SK-N-SH (cell line): ENCODE measurements around the gene LRRC8C. TPM values are rescaled to one million over a fixed set of nuclear protein-coding genes. Genes with fewer than 3 reads are reported as not detected.

Experiments
- CTCF ChIA-PET: fragments of 300-600, 350-600 bp; formaldehyde crosslinking; extraction: SDS; loops from one replicate; lab custom pipeline; 2021; lab: Yijun Ruan, JAX
- POLR2A ChIA-PET: fragments of 350-600 bp; sonication (Branson Sonifier 250); formaldehyde crosslinking; extraction: SDS; loops from one replicate; lab custom pipeline; 2020; ENCODE audit warnings: antibody characterized with exemption, inconsistent platforms; lab: Yijun Ruan, JAX
- DNase-seq: peaks from one replicate; pipeline ENCODE4 v3.0.0; 2012
- H2AFZ ChIP-seq: fragments of 200-600 bp; sonication (generic); 2 replicates; pipeline ENCODE4 v1.8.1; 2016; ENCODE audit warnings: antibody characterized with exemption, mild to moderate bottlenecking, low read depth
- H3F3A ChIP-seq: fragments of 200-600 bp; sonication (generic); replicated peaks from 2 replicates; pipeline ENCODE3; 2016; ENCODE audit warnings: antibody characterized with exemption, mild to moderate bottlenecking; ENCODE audit not compliant: insufficient read depth
- H3K27ac ChIP-seq, 2 experiments: fragments of 200-500 bp in 1 of 2; fragments of 200-600 bp in 1 of 2; sonication (Bioruptor generic) in 1 of 2; sonication (generic), shearing (Covaris generic) in 1 of 2; 2 replicates each; pipeline versions ENCODE4 v1.5.1 to v1.6.1; 2014 to 2016; ENCODE audit warnings: low read depth in 2 of 2, inconsistent platforms in 1 of 2, low read length in 1 of 2, mild to moderate bottlenecking in 1 of 2, mixed read lengths in 1 of 2
- H3K27me3 ChIP-seq: fragments of 200-600 bp; sonication (generic), shearing (Covaris generic); 2 replicates; pipeline ENCODE4 v1.6.1; 2016; ENCODE audit warnings: mixed run types; ENCODE audit not compliant: insufficient read depth
- H3K36me3 ChIP-seq, 2 experiments: fragments of 200-500 bp in 1 of 2; fragments of 200-600 bp in 1 of 2; sonication (Bioruptor generic) in 1 of 2; sonication (generic) in 1 of 2; replicated peaks in 1 of 2; 2 replicates each; pipeline versions ENCODE3 to v1.5.1; 2014 to 2016; ENCODE audit warnings: low read length in 1 of 2, mild to moderate bottlenecking in 1 of 2; ENCODE audit not compliant: insufficient read depth in 2 of 2, control insufficient read depth in 1 of 2
- H3K4me1 ChIP-seq, 2 experiments: fragments of 200-500 bp in 1 of 2; fragments of 200-600 bp in 1 of 2; sonication (Bioruptor generic) in 1 of 2; sonication (generic), shearing (Covaris generic) in 1 of 2; 2 replicates each; pipeline versions ENCODE4 v1.5.1 to v1.6.1; 2014 to 2016; ENCODE audit warnings: low read depth in 1 of 2, low read length in 1 of 2, mixed run types in 1 of 2; ENCODE audit not compliant: insufficient read depth in 2 of 2, control insufficient read depth in 1 of 2
- H3K4me2 ChIP-seq: fragments of 200-600 bp; sonication (generic), shearing (Covaris generic); 2 replicates; pipeline ENCODE4 v1.6.1; 2017; ENCODE audit warnings: mixed run types
- H3K4me3 ChIP-seq, 2 experiments: fragments of 200-500 bp in 1 of 2; fragments of 200-600 bp in 1 of 2; sonication (Bioruptor generic) in 1 of 2; sonication (generic), shearing (Covaris generic) in 1 of 2; 2 replicates each; pipeline versions ENCODE4 v1.5.1 to v1.8.1; 2014 to 2016; ENCODE audit warnings: low read depth in 2 of 2, inconsistent platforms in 1 of 2, low read length in 1 of 2, mild to moderate bottlenecking in 1 of 2, mixed read lengths in 1 of 2, moderate library complexity in 1 of 2
- H3K79me2 ChIP-seq: fragments of 200-600 bp; sonication (generic); 2 replicates; pipeline ENCODE4 v1.8.1; 2017; ENCODE audit warnings: mild to moderate bottlenecking; ENCODE audit not compliant: insufficient read depth
- H3K9ac ChIP-seq: fragments of 200-600 bp; sonication (generic); 2 replicates; pipeline ENCODE4 v1.6.1; 2017; ENCODE audit warnings: mixed run types
- H3K9me2 ChIP-seq: fragments of 200-600 bp; sonication (generic); 2 replicates; pipeline ENCODE4 v1.6.1; 2017; ENCODE audit warnings: mixed run types
- H3K9me3 ChIP-seq: fragments of 200-600 bp; sonication (generic); 2 replicates; pipeline ENCODE4 v1.6.1; 2017; ENCODE audit warnings: mixed run types, mild to moderate bottlenecking, moderate library complexity
- H4K20me1 ChIP-seq: fragments of 200-600 bp; sonication (generic); 2 replicates; pipeline ENCODE4 v1.6.1; 2017; ENCODE audit warnings: mild to moderate bottlenecking, mixed run types; ENCODE audit not compliant: insufficient read depth
- ELF1 ChIP-seq: IDR thresholded peaks from 2 replicates; pipeline ENCODE4 v1.4.0; 2012
- EP300 ChIP-seq, 2 experiments: IDR thresholded peaks; 2 replicates each; pipeline versions ENCODE4 v1.4.0 to v1.6.1; 2012; ENCODE audit warnings: borderline replicate concordance in 1 of 2, low read depth in 1 of 2, low read length in 1 of 2
- FOXJ3 ChIP-seq: sonication (generic); formaldehyde crosslinking; IDR thresholded peaks from 2 replicates; pipeline ENCODE4 v1.5.1; 2020; ENCODE audit warnings: mild to moderate bottlenecking, missing genetic modification reagents
- FOXM1 ChIP-seq: IDR thresholded peaks from 2 replicates; pipeline ENCODE4 v1.4.0; 2012; ENCODE audit warnings: low read depth, mild to moderate bottlenecking
- IRF3 ChIP-seq: fragments of 150-350 bp; IDR thresholded peaks from 2 replicates; pipeline ENCODE4 v1.6.1; 2016; ENCODE audit warnings: mild to moderate bottlenecking, low read depth, low read length
- PBX3 ChIP-seq: IDR thresholded peaks from 2 replicates; pipeline ENCODE4; 2012
- POLR2AphosphoS5 ChIP-seq: IDR thresholded peaks from 2 replicates; pipeline ENCODE4 v1.6.1; 2012; ENCODE audit warnings: low read depth, low read length
- RAD21 ChIP-seq: IDR thresholded peaks from 2 replicates; pipeline ENCODE4 v1.6.1; 2012; ENCODE audit warnings: mild to moderate bottlenecking, low read length
- RCOR1 ChIP-seq: fragments of 150-350 bp; IDR thresholded peaks from 2 replicates; pipeline ENCODE4 v1.6.1; 2017; ENCODE audit warnings: antibody characterized with exemption, low read length
- TAF1 ChIP-seq: IDR thresholded peaks from 2 replicates; pipeline ENCODE4 v1.6.1; 2012; ENCODE audit warnings: low read depth, mild to moderate bottlenecking, low read length, moderate library complexity, borderline replicate concordance
- TCF12 ChIP-seq: IDR thresholded peaks from 2 replicates; pipeline ENCODE4 v1.4.0; 2012
- YY1 ChIP-seq: IDR thresholded peaks from 2 replicates; pipeline ENCODE4 v1.4.0; 2012; ENCODE audit warnings: low read depth, mild to moderate bottlenecking
- WGBS: methylation state at CpG from one replicate; pipeline ENCODE4 v1.1.6; 2017; ENCODE audit warnings: low lambda C conversion rate; 5-methylcytosine and 5-hydroxymethylcytosine counted together
- polyA plus RNA-seq, 3 experiments: library from polyadenylated mRNA; depleted of rRNA; stranded (reverse); fragments of >200 nt; gene quantifications; 2 replicates each; pipeline ENCODE4 v1.2.3, GENCODE V29; 2012
- TF ChIP-seq, protein P1 (sequence below): IDR thresholded peaks from 2 replicates; pipeline ENCODE4 v1.4.0; 2012; ENCODE audit warnings: low read depth, borderline replicate concordance
- TF ChIP-seq, protein P2 (sequence below): IDR thresholded peaks from 2 replicates; pipeline ENCODE4 v1.6.1; 2012; ENCODE audit warnings: mild to moderate bottlenecking, low read depth, low read length, moderate library complexity

LRRC8C gene
- polyA plus RNA-seq, 1 of the 3 experiments (the other 2 are of a cell fraction) = 4.2 TPM

GRCh38 chr1:89728381-89728780, 95.5 kb downstream of the LRRC8C start (continued):
- TF ChIP-seq, protein P1, sequence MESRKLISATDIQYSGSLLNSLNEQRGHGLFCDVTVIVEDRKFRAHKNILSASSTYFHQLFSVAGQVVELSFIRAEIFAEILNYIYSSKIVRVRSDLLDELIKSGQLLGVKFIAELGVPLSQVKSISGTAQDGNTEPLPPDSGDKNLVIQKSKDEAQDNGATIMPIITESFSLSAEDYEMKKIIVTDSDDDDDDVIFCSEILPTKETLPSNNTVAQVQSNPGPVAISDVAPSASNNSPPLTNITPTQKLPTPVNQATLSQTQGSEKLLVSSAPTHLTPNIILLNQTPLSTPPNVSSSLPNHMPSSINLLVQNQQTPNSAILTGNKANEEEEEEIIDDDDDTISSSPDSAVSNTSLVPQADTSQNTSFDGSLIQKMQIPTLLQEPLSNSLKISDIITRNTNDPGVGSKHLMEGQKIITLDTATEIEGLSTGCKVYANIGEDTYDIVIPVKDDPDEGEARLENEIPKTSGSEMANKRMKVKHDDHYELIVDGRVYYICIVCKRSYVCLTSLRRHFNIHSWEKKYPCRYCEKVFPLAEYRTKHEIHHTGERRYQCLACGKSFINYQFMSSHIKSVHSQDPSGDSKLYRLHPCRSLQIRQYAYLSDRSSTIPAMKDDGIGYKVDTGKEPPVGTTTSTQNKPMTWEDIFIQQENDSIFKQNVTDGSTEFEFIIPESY = no peak
- TF ChIP-seq FOXJ3 (CRISPR knock-in tag) = no peak
- no peak for TF ChIP-seq POLR2AphosphoS5
- no peak for TF ChIP-seq EP300 (IDR thresholded peaks at IDR 0.05; ENCODE audit: borderline replicate concordance in 1 of 2, low read depth in 1 of 2, low read length in 1 of 2)
- TF ChIP-seq TCF12 = no peak
- TF ChIP-seq RAD21 = no peak
- no peak for TF ChIP-seq ELF1
- no peak for TF ChIP-seq FOXM1
- TF ChIP-seq TAF1 = no peak
- TF ChIP-seq, all 33 proteins: peak for 0

- CTCF ChIA-PET = no interaction called here
- POLR2A ChIA-PET = no interaction called here
- Histone ChIP-seq H3K27ac (no peak overlapping the region), H3K27me3 (no peaks in the 10 kb centered on the region), H3K9me2 (no peaks in the 10 kb centered on the region), H3K4me3 (no peak overlapping the region), H3K4me1 (peaks cover 0 to 3% of the 10 kb centered on the region in 2 experiments; a peak in 1 of 4 replicates), H3K4me2 (no peak overlapping the region), H3K36me3 (no peaks in the 10 kb centered on the region), H2AFZ (no peak overlapping the region), H3K9me3 (no peaks in the 10 kb centered on the region), H4K20me1 (no peaks in the 10 kb centered on the region), H3K79me2 (no peaks in the 10 kb centered on the region), H3F3A (no peaks in the 10 kb centered on the region)
- DNase-seq = no peak
- TF ChIP-seq IRF3 (no peak), EP300 (IDR thresholded peaks at IDR 0.05; ENCODE audit: borderline replicate concordance in 1 of 2, low read depth in 1 of 2, low read length in 1 of 2) (no peak), PBX3 (no peak), ELF1 (no peak)
- TF ChIP-seq, all 33 proteins: peak for 0
- H3K9ac ChIP-seq = no peak overlapping the region
- WGBS = 95% methylated on average over 1 of the region's 1 CpG
These were observed 99.3 kb downstream of the LRRC8C start for GRCh38 chr1:89732206-89732605.

GRCh38 chr1:89732643-89733222, 99.8 kb downstream of the LRRC8C start:
- whole genome bisulfite sequencing = 76% methylated on average over 3 of the region's 3 CpGs
- H3K9ac ChIP-seq = no peak overlapping the region
- H3K27ac ChIP-seq = no peak overlapping the region
- H3K4me2 ChIP-seq = no peak overlapping the region
- H3K4me3 ChIP-seq = no peak overlapping the region
- no peaks in the 10 kb centered on the region for H3F3A ChIP-seq
- peaks cover 0 to 3% of the 10 kb centered on the region in 2 experiments; a peak in 1 of 4 replicates for H3K4me1 ChIP-seq
- H3K9me3 ChIP-seq = no peaks in the 10 kb centered on the region
- CTCF ChIA-PET = interaction anchor here (0.7 to 0.9 kb wide), 2 partner anchors 30 to 314 kb away, joined by 3 read pairs; no protein-coding TSS in a partner anchor
- no peak overlapping the region for H2AFZ ChIP-seq
- no peak for DNase-seq
- H3K36me3 ChIP-seq = no peaks in the 10 kb centered on the region
- no peaks in the 10 kb centered on the region for H3K9me2 ChIP-seq
- no peak for TF ChIP-seq PBX3
- TF ChIP-seq, protein P2, sequence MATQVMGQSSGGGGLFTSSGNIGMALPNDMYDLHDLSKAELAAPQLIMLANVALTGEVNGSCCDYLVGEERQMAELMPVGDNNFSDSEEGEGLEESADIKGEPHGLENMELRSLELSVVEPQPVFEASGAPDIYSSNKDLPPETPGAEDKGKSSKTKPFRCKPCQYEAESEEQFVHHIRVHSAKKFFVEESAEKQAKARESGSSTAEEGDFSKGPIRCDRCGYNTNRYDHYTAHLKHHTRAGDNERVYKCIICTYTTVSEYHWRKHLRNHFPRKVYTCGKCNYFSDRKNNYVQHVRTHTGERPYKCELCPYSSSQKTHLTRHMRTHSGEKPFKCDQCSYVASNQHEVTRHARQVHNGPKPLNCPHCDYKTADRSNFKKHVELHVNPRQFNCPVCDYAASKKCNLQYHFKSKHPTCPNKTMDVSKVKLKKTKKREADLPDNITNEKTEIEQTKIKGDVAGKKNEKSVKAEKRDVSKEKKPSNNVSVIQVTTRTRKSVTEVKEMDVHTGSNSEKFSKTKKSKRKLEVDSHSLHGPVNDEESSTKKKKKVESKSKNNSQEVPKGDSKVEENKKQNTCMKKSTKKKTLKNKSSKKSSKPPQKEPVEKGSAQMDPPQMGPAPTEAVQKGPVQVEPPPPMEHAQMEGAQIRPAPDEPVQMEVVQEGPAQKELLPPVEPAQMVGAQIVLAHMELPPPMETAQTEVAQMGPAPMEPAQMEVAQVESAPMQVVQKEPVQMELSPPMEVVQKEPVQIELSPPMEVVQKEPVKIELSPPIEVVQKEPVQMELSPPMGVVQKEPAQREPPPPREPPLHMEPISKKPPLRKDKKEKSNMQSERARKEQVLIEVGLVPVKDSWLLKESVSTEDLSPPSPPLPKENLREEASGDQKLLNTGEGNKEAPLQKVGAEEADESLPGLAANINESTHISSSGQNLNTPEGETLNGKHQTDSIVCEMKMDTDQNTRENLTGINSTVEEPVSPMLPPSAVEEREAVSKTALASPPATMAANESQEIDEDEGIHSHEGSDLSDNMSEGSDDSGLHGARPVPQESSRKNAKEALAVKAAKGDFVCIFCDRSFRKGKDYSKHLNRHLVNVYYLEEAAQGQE = no peak
- no peak for TF ChIP-seq TAF1
- no peak for TF ChIP-seq YY1
- no peak for TF ChIP-seq FOXM1
- no peak for TF ChIP-seq RCOR1
- no peak for TF ChIP-seq POLR2AphosphoS5
- no peak for TF ChIP-seq TCF12
- H3K79me2 ChIP-seq = no peaks in the 10 kb centered on the region
- no peaks in the 10 kb centered on the region for H3K27me3 ChIP-seq
- H4K20me1 ChIP-seq = no peaks in the 10 kb centered on the region
- POLR2A ChIA-PET = no interaction called here
